ENCODE results near the gene ZNF550.

- TF ChIP-seq, protein P1, sequence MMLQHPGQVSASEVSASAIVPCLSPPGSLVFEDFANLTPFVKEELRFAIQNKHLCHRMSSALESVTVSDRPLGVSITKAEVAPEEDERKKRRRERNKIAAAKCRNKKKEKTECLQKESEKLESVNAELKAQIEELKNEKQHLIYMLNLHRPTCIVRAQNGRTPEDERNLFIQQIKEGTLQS (IDR thresholded peaks at IDR 0.05) = no peak
- TF ChIP-seq ZNF274 (IDR thresholded peaks at IDR 0.05; ENCODE audit: low read depth, low read length) (peak; percentile 90), POLR2AphosphoS5 (IDR thresholded peaks at IDR 0.05; ENCODE audit: low read depth, low read length) (no peak), SP1 (IDR thresholded peaks at IDR 0.05; ENCODE audit: low read depth) (no peak), POLR2A (IDR thresholded peaks at IDR 0.05; ENCODE audit: borderline replicate concordance, extremely low read depth, insufficient read depth, insufficient read length) (no peak), EZH2phosphoT487 (IDR thresholded peaks at IDR 0.05; ENCODE audit: borderline replicate concordance) (no peak), REST (IDR thresholded peaks at IDR 0.05; ENCODE audit: low read depth) (no peak), CEBPB (IDR thresholded peaks at IDR 0.05; ENCODE audit: low read depth) (no peak), SIN3A (IDR thresholded peaks at IDR 0.05; ENCODE audit: low read depth) (no peak), EZH2 (IDR thresholded peaks at IDR 0.05) (no peak), TCF7L2 (IDR thresholded peaks at IDR 0.05; ENCODE audit: borderline replicate concordance, extremely low read depth, insufficient read depth, insufficient read length) (no peak)
- TF ChIP-seq, protein P2, sequence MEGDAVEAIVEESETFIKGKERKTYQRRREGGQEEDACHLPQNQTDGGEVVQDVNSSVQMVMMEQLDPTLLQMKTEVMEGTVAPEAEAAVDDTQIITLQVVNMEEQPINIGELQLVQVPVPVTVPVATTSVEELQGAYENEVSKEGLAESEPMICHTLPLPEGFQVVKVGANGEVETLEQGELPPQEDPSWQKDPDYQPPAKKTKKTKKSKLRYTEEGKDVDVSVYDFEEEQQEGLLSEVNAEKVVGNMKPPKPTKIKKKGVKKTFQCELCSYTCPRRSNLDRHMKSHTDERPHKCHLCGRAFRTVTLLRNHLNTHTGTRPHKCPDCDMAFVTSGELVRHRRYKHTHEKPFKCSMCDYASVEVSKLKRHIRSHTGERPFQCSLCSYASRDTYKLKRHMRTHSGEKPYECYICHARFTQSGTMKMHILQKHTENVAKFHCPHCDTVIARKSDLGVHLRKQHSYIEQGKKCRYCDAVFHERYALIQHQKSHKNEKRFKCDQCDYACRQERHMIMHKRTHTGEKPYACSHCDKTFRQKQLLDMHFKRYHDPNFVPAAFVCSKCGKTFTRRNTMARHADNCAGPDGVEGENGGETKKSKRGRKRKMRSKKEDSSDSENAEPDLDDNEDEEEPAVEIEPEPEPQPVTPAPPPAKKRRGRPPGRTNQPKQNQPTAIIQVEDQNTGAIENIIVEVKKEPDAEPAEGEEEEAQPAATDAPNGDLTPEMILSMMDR (IDR thresholded peaks at IDR 0.05 in 2 of 3, conservative IDR thresholded peaks at IDR 0.05 in 1 of 3; ENCODE audit: borderline replicate concordance in 1 of 3, insufficient read depth in 1 of 3, low read depth in 2 of 3, low read length in 2 of 3) = no peak
- TF ChIP-seq, protein P3, sequence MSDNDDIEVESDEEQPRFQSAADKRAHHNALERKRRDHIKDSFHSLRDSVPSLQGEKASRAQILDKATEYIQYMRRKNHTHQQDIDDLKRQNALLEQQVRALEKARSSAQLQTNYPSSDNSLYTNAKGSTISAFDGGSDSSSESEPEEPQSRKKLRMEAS (IDR thresholded peaks at IDR 0.05) = no peak
Measured at GRCh38 chr19:57572415-57572947, 12.8 kb upstream of the ZNF550 start.

Data from HCT116 (cell line).